Epidermal melanocyte (primary cell): ENCODE results near the gene NEURL3.
"Not testable (repeated sequence)": the region's sequence is repeated elsewhere in the genome, so short reads cannot be mapped to it uniquely, and the experiment has no call there.

ENCODE experiments used
- DNase-seq: peaks from one replicate; pipeline ENCODE4 v3.0.0; 2011; ENCODE audit warnings: low spot score; ENCODE audit not compliant: insufficient read length

Gene NEURL3

GRCh38 chr2:96486696-96487095 lies 18.5 kb downstream of the NEURL3 start:
- DNase-seq = no peak

GRCh38 chr2:96485751-96486651 lies 19.2 kb downstream of the NEURL3 start:
- no peak for DNase-seq

GRCh38 chr2:96485350-96485749 lies 19.8 kb downstream of the NEURL3 start:
- no peak for DNase-seq

GRCh38 chr2:96484091-96484490 lies 21.1 kb downstream of the NEURL3 start:
- DNase-seq = no peak

GRCh38 chr2:96477458-96477857 lies 27.7 kb downstream of the NEURL3 start:
- no peak for DNase-seq

GRCh38 chr2:96471772-96472171 lies 33.4 kb downstream of the NEURL3 start:
- DNase-seq = no peak

- DNase-seq = no peak
Measured at GRCh38 chr2:96470636-96471035, 34.5 kb downstream of the NEURL3 start.

GRCh38 chr2:96470109-96470508 lies 35.0 kb downstream of the NEURL3 start:
- no peak for DNase-seq

- no peak for DNase-seq
Measured at GRCh38 chr2:96468904-96469303, 36.3 kb downstream of the NEURL3 start.

GRCh38 chr2:96464651-96465050 lies 40.5 kb downstream of the NEURL3 start:
- DNase-seq = no peak

GRCh38 chr2:96464061-96464460 lies 41.1 kb downstream of the NEURL3 start:
- no peak for DNase-seq

GRCh38 chr2:96463119-96463518 lies 42.0 kb downstream of the NEURL3 start:
- DNase-seq = no peak

- DNase-seq = not testable (repeated sequence)
Measured at GRCh38 chr2:96461616-96462015, 43.5 kb downstream of the NEURL3 start.

GRCh38 chr2:96452053-96452452 lies 53.1 kb downstream of the NEURL3 start:
- DNase-seq = no peak

- DNase-seq = no peak
Measured at GRCh38 chr2:96449637-96450036, 55.5 kb downstream of the NEURL3 start.

- DNase-seq = no peak
Measured at GRCh38 chr2:96449174-96449573, 56.0 kb downstream of the NEURL3 start.

- no peak for DNase-seq
Measured at GRCh38 chr2:96447726-96448125, 57.4 kb downstream of the NEURL3 start.
